ENCODE data around the gene AS3MT. TPM values are rescaled to one million over a fixed set of nuclear protein-coding genes. Genes with fewer than 3 reads are reported as not detected.

The AS3MT gene
- total RNA-seq, 2 donors from 2014 or later: 11.7 to 17.3 TPM

GRCh38 chr10:102917962-102918816 lies 48.9 kb downstream of the AS3MT start, which contains the start of gene CNNM2:
Gene CNNM2 (plus strand): TSS chr10:102918294. CDS start chr10:102918481, 187 bp downstream.
- Histone ChIP-seq H3K9me3 (no peaks in the 10 kb centered on the region), H3K4me1 (peaks cover 0 to 37% of the 10 kb centered on the region in 2 donors)
- TF ChIP-seq CTCF (IDR thresholded peaks at IDR 0.05): no peak

GRCh38 chr10:102918817-102919245 lies 49.6 kb downstream of the AS3MT start:
- Histone ChIP-seq H3K9me3 (no peaks in the 10 kb centered on the region), H3K4me1 (peaks cover 0 to 37% of the 10 kb centered on the region in 2 donors), H3K27ac (peak overlapping the region; percentile 96), H3K4me3 (peak overlapping the region; percentile 90 to 96), H3K27me3 (no peaks in the 10 kb centered on the region), H3K36me3 (no peaks in the 10 kb centered on the region)
- DNase-seq (ENCODE audit: low spot score): no peak
- TF ChIP-seq CTCF (IDR thresholded peaks at IDR 0.05): peak in 1 of 2 donors; percentile 34

More at GRCh38 chr10:102917962-102918816, 48.9 kb downstream of the AS3MT start, which contains the start of gene CNNM2:
- peak; percentile 100 for DNase-seq (ENCODE audit: low spot score)
- Histone ChIP-seq H3K4me3 (peak within 1 kb of the TSS; percentile 90 to 96), H3K27me3 (no peaks in the 10 kb centered on the region), H3K36me3 (no peaks in the 10 kb centered on the region), H3K27ac (peak within 1 kb of the TSS; percentile 96)

- peak overlapping the region in 1 of 2 donors; percentile 96 for H3K27ac ChIP-seq
- no peaks in the 10 kb centered on the region for H3K36me3 ChIP-seq
- no peak for TF ChIP-seq CTCF (IDR thresholded peaks at IDR 0.05)
- no peaks in the 10 kb centered on the region for H3K27me3 ChIP-seq
- no peaks in the 10 kb centered on the region for H3K9me3 ChIP-seq
- H3K4me3 ChIP-seq: peak overlapping the region; percentile 90 to 96
- H3K4me1 ChIP-seq: peaks cover 0 to 37% of the 10 kb centered on the region in 2 donors
- no peak for DNase-seq (ENCODE audit: low spot score)
These were observed 50.1 kb downstream of the AS3MT start for GRCh38 chr10:102919246-102919959.

- H3K9me3 ChIP-seq: no peaks in the 10 kb centered on the region
- TF ChIP-seq CTCF (IDR thresholded peaks at IDR 0.05): no peak
- no peaks in the 10 kb centered on the region for H3K27me3 ChIP-seq
- H3K27ac ChIP-seq: no peak overlapping the region
- H3K4me3 ChIP-seq: peak overlapping the region; percentile 90 to 96
- H3K4me1 ChIP-seq: peaks cover 0 to 37% of the 10 kb centered on the region in 2 donors
- DNase-seq (ENCODE audit: low spot score): no peak
- H3K36me3 ChIP-seq: no peaks in the 10 kb centered on the region
These were observed 50.9 kb downstream of the AS3MT start for GRCh38 chr10:102919992-102920739.

- no peak for DNase-seq (ENCODE audit: low spot score)
- H3K9me3 ChIP-seq: no peaks in the 10 kb centered on the region
- H3K27me3 ChIP-seq: no peaks in the 10 kb centered on the region
- H3K4me1 ChIP-seq: peaks cover 0 to 29% of the 10 kb centered on the region in 2 donors
- no peaks in the 10 kb centered on the region for H3K36me3 ChIP-seq
- no peak for TF ChIP-seq CTCF (IDR thresholded peaks at IDR 0.05)
- no peak overlapping the region for H3K27ac ChIP-seq
- H3K4me3 ChIP-seq: no peak overlapping the region
These were observed 54.3 kb downstream of the AS3MT start for GRCh38 chr10:102923601-102924000.

All from right atrium auricular region (tissue), 2 donors.